GM19455 (cell line): ENCODE data around the gene DYRK1B.
"Not testable (repeated sequence)": the region's sequence is repeated elsewhere in the genome, so short reads cannot be mapped to it uniquely, and the experiment has no call there.

Experiments used
- ATAC-seq: cut with Tn5 transposase; IDR thresholded peaks from one replicate; pipeline ENCODE4 v1.9.1; 2021; ENCODE audit not compliant: unreplicated experiment

DYRK1B gene

GRCh38 chr19:39813264-39813993 is 20.5 kb downstream of the DYRK1B start:
- no peak for ATAC-seq

GRCh38 chr19:39811064-39811463 is 22.9 kb downstream of the DYRK1B start:
- ATAC-seq: no peak

DNA sequence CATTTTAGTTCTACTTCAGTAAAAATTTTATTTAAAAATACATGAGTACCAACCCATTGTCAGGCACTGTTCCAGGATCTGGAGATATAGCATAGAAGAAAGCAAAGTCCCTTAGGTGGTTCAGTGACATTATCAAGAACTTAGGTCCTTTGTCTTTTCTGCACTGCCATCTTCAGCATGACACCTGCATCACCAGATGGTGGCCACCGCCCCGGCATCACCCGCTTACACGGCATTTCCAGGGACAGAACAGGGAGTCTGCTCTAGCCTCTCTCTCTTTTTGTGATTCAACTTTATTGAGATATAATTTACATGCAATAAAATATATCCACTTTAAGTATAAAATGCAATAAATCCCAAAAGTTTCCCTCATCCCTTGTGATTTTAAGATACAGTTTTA is 23.5 kb downstream of the DYRK1B start:
- ATAC-seq: no peak

GRCh38 chr19:39809368-39809767 is 24.6 kb downstream of the DYRK1B start:
- no peak for ATAC-seq

- not testable (repeated sequence) for ATAC-seq
Observed at GRCh38 chr19:39808688-39809087, 25.3 kb downstream of the DYRK1B start.

DNA sequence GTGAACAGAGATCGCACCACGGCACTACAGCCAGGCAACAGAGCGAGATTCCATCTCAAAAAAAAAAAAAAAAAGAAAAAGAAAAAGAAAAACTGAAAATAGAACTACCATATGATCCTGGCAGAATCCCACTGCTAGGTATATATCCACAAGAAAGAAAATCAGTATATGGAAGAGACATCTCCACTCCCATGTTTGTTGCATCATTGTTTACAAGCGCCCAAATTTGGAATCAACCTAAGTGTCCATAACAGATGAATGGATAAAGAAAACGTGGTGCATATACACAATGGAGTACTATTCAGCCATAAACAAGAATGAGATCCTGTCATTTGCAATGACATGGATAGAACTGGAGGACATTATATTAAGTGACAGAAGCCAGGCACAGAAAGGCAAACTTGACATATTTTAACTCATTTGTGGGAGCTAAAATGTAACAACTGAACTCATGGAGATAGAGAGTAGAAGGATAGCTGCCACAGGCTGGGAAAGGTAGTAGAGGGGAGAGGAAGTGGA is 26.1 kb downstream of the DYRK1B start:
- ATAC-seq: no peak

GRCh38 chr19:39805104-39805503 is 28.9 kb downstream of the DYRK1B start:
- no peak for ATAC-seq

DNA sequence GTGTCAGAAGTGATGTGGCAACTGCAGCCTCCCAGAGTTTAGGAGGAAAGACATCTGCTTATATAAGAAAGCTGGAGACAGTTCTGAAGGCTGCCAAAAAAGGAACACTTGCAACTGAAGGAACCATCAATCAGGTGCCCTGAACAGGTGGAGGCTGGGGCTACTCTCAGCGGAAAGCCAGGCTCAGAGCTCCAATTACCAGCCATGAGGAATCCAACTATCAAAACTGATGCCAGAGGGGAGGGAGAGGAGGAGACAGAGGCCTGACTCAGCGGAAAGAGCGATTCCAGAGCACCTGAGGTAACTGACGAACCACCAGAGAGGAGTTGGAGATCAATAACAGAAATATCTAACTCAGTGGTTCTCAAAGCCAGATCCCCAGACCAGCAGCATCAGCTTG is 31.0 kb downstream of the DYRK1B start:
- ATAC-seq: no peak

GRCh38 chr19:39797083-39797482 is 36.9 kb downstream of the DYRK1B start:
- no peak for ATAC-seq

- no peak for ATAC-seq
Observed at GRCh38 chr19:39796000-39796498, 37.9 kb downstream of the DYRK1B start.

GRCh38 chr19:39795001-39795400 is 39.0 kb downstream of the DYRK1B start:
- ATAC-seq: no peak

- peak; percentile 76 for ATAC-seq
Observed at GRCh38 chr19:39792999-39793546, 40.9 kb downstream of the DYRK1B start.

GRCh38 chr19:39788244-39788643 is 45.7 kb downstream of the DYRK1B start:
- no peak for ATAC-seq

GRCh38 chr19:39780894-39781293 is 53.1 kb downstream of the DYRK1B start:
- ATAC-seq: no peak

DNA sequence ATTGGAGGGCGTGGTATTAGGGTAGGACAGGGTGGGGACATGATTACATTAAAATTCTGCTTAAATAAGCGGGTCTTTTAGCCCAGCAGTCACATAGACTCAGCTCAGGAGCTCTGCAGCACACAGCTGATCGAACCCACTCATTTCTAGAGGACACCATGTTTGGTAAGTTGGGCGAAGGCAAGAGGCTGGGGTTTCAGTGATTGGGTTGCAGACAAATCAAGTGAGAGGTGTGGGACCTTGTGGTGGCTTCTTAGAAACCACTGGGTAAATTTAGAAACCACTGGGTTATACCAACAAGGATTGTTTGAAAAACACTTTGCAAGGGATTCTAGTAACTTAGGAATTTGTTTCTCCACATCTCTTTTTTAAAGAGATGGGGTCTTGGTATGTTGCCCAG is 55.2 kb downstream of the DYRK1B start, which contains the start of gene LEUTX:
TSS of gene LEUTX (plus strand) at position 92 of the 400 bp plus-strand sequence. CDS start at position 159, 67 bp downstream.
- no peak for ATAC-seq
